GM18907 (cell line): ENCODE results near the gene ZNF277.
"Not testable (repeated sequence)": the region's sequence is repeated elsewhere in the genome, so short reads cannot be mapped to it uniquely, and the experiment has no call there.

Experiments used
- ATAC-seq: cut with Tn5 transposase; IDR thresholded peaks from one replicate; pipeline ENCODE4 v1.9.1; 2021; ENCODE audit warnings: mild to moderate bottlenecking, moderate library complexity; ENCODE audit not compliant: unreplicated experiment

Gene ZNF277

DNA sequence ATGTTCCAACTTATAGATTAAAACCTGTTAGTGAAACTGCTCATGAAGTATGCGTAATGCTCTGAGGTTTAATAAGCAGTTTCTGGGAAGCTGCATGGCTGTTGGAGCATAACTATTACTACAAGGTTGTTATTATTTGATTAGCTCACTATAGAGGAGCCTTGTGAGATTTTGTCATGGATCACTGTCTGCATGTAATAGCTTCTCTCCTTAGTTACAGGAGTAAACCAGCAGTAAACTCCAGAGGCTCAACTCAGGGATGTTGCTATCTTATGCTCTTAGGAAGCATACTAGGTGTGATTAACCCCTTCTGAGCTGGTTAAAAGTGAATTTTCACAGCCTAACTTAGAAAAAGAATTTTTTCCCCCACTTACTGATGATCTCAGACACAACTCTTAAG is 180.1 kb downstream of the ZNF277 start:
- no peak for ATAC-seq

DNA sequence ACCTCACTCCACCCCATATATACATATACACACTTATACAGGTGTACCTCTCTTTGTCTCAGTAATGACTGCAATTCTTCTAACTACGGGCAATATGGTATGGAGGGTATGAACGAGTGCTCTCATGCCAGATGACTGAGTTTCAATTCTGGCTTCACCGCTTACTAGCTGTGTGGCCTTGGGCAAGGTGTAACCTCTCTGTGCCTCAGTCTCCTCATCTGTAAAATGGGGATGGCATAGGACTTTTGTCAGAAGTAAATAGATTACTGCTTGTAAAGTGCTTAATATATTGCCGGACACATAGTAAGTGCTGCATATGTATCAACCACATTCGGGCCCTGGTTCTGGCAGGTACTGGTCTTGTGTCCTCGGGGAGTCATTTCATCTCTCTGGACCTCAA is 183.7 kb downstream of the ZNF277 start:
- no peak for ATAC-seq

DNA sequence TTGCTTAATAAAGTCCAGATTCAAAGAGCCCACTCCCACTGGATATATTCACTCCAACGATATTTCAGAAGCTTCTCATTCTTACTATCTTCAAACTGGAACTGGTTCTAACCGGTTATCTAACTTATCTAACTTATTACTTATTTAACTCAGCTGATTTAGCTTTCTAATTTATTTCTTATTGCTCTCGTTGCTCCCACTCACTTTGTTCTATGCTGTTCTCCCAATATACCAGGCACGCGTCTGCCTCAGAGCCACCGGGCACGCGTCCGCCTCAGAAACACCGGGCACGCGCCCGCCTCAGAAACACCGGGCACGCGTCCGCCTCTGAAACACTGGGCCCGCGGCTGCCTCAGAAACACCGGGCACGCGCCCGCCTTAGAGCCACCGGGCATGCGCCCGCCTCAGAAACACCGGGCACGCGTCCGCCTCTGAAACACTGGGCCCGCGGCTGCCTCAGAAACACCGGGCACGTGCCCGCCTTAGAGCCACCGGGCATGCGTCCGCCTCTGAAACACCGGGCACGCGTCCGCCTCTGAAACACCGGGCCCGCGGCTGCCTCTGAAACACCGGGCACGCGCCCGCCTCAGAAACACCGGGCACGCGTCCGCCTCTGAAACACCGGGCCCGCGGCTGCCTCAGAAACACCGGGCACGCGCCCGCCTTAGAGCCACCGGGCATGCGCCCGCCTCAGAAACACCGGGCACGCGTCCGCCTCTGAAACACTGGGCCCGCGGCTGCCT is 184.8 kb downstream of the ZNF277 start:
- not testable (repeated sequence) for ATAC-seq

DNA sequence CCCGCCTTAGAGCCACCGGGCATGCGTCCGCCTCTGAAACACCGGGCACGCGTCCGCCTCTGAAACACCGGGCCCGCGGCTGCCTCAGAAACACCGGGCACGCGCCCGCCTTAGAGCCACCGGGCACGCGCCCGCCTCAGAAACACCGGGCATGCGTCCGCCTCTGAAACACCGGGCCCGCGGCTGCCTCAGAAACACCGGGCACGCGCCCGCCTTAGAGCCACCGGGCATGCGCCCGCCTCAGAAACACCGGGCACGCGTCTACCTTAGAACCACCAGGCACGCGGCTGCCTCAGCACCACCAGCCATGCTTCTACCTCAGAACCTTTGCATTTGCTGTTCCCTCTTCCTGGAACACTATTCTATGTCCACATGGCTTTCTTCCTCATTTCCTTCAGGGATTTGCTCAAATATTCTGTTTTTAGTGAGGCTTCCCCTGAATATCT is 185.4 kb downstream of the ZNF277 start:
- ATAC-seq: peak; percentile 71
